Adipocyte (in vitro differentiated cells): ENCODE results near the gene ZNF521.
A peak's percentile ranks its signal among the peaks of the same experiment; 100 is the strongest.

Experiments used
- DNase-seq: peaks from one replicate; pipeline ENCODE4 v3.0.0-alpha.2; 2015; ENCODE audit warnings: low read depth
- H3K27me3 ChIP-seq: replicated peaks from 2 replicates; pipeline ENCODE4 v1.7.0; 2013; ENCODE audit warnings: mild to moderate bottlenecking, low read length, moderate library complexity; ENCODE audit not compliant: control insufficient read depth, insufficient read depth
- H3K36me3 ChIP-seq: 2 replicates; pipeline ENCODE4 v1.7.0; 2013; ENCODE audit warnings: low read length, mild to moderate bottlenecking, moderate library complexity; ENCODE audit not compliant: control insufficient read depth, insufficient read depth, severe bottlenecking
- H3K4me1 ChIP-seq: 2 replicates; pipeline ENCODE4 v1.7.0; 2013; ENCODE audit warnings: mild to moderate bottlenecking, low read length, moderate library complexity; ENCODE audit not compliant: control insufficient read depth, insufficient read depth
- H3K4me3 ChIP-seq: 2 replicates; pipeline ENCODE4 v1.7.0; 2013; ENCODE audit warnings: mild to moderate bottlenecking, low read length, moderate library complexity
- H3K9ac ChIP-seq: 2 replicates; pipeline ENCODE4 v1.7.0; 2013; ENCODE audit warnings: mild to moderate bottlenecking, low read length, moderate library complexity
- H3K9me3 ChIP-seq: 2 replicates; pipeline ENCODE4 v1.7.0; 2013; ENCODE audit warnings: mild to moderate bottlenecking, low read length, moderate library complexity; ENCODE audit not compliant: control insufficient read depth

The ZNF521 gene

GRCh38 chr18:25164211-25164847 is 187.6 kb downstream of the ZNF521 start:
- Histone ChIP-seq H3K4me3 (peak overlapping the region; percentile 84), H3K9me3 (no peaks in the 10 kb centered on the region), H3K9ac (peak overlapping the region; percentile 69), H3K36me3 (no peaks in the 10 kb centered on the region), H3K27me3 (no peaks in the 10 kb centered on the region), H3K4me1 (peaks cover 18% of the 10 kb centered on the region)
- DNase-seq: no peak

GRCh38 chr18:25153426-25153825 is 198.5 kb downstream of the ZNF521 start:
- no peak overlapping the region for H3K4me3 ChIP-seq
- no peak overlapping the region for H3K9ac ChIP-seq
- H3K27me3 ChIP-seq: no peaks in the 10 kb centered on the region
- H3K36me3 ChIP-seq: no peaks in the 10 kb centered on the region
- peaks cover 4% of the 10 kb centered on the region for H3K9me3 ChIP-seq
- no peaks in the 10 kb centered on the region for H3K4me1 ChIP-seq
- no peak for DNase-seq

- no peak overlapping the region for H3K9ac ChIP-seq
- DNase-seq: no peak
- no peaks in the 10 kb centered on the region for H3K27me3 ChIP-seq
- no peaks in the 10 kb centered on the region for H3K36me3 ChIP-seq
- H3K4me3 ChIP-seq: no peak overlapping the region
- H3K4me1 ChIP-seq: peaks cover 19% of the 10 kb centered on the region
- no peaks in the 10 kb centered on the region for H3K9me3 ChIP-seq
These were observed 204.0 kb downstream of the ZNF521 start for GRCh38 chr18:25147877-25148488.

GRCh38 chr18:25146512-25146910 is 205.5 kb downstream of the ZNF521 start:
- Histone ChIP-seq H3K4me3 (no peak overlapping the region), H3K9ac (no peak overlapping the region), H3K4me1 (peaks cover 19% of the 10 kb centered on the region), H3K9me3 (no peaks in the 10 kb centered on the region), H3K36me3 (no peaks in the 10 kb centered on the region), H3K27me3 (no peaks in the 10 kb centered on the region)
- DNase-seq: no peak

- Histone ChIP-seq H3K9ac (no peak overlapping the region), H3K4me3 (no peak overlapping the region), H3K36me3 (no peaks in the 10 kb centered on the region), H3K4me1 (peaks cover 19% of the 10 kb centered on the region), H3K9me3 (no peaks in the 10 kb centered on the region), H3K27me3 (no peaks in the 10 kb centered on the region)
- DNase-seq: no peak
These were observed 206.0 kb downstream of the ZNF521 start for GRCh38 chr18:25145731-25146511.

- peak; percentile 70 for DNase-seq
- H3K4me1 ChIP-seq: peaks cover 28% of the 10 kb centered on the region
These were observed 207.1 kb downstream of the ZNF521 start for GRCh38 chr18:25144820-25145219.

GRCh38 chr18:25141886-25142285 is 210.1 kb downstream of the ZNF521 start:
- Histone ChIP-seq H3K9me3 (no peaks in the 10 kb centered on the region), H3K4me3 (no peak overlapping the region), H3K27me3 (no peaks in the 10 kb centered on the region), H3K9ac (no peak overlapping the region), H3K4me1 (peaks cover 31% of the 10 kb centered on the region), H3K36me3 (no peaks in the 10 kb centered on the region)
- no peak for DNase-seq

More at GRCh38 chr18:25144820-25145219, 207.1 kb downstream of the ZNF521 start:
- no peaks in the 10 kb centered on the region for H3K9me3 ChIP-seq
- H3K36me3 ChIP-seq: no peaks in the 10 kb centered on the region
- no peak overlapping the region for H3K9ac ChIP-seq
- H3K27me3 ChIP-seq: no peaks in the 10 kb centered on the region
- H3K4me3 ChIP-seq: peak overlapping the region; percentile 19

GRCh38 chr18:25141399-25141798 is 210.6 kb downstream of the ZNF521 start:
- no peak for DNase-seq
- H3K36me3 ChIP-seq: no peaks in the 10 kb centered on the region
- H3K9ac ChIP-seq: no peak overlapping the region
- H3K4me1 ChIP-seq: peaks cover 36% of the 10 kb centered on the region
- no peaks in the 10 kb centered on the region for H3K9me3 ChIP-seq
- H3K27me3 ChIP-seq: no peaks in the 10 kb centered on the region
- no peak overlapping the region for H3K4me3 ChIP-seq

GRCh38 chr18:25140962-25141308 is 211.0 kb downstream of the ZNF521 start:
- no peaks in the 10 kb centered on the region for H3K36me3 ChIP-seq
- H3K4me1 ChIP-seq: peaks cover 41% of the 10 kb centered on the region
- no peak for DNase-seq
- H3K9me3 ChIP-seq: no peaks in the 10 kb centered on the region
- no peaks in the 10 kb centered on the region for H3K27me3 ChIP-seq
- no peak overlapping the region for H3K9ac ChIP-seq
- no peak overlapping the region for H3K4me3 ChIP-seq

GRCh38 chr18:25140124-25140961 is 211.6 kb downstream of the ZNF521 start:
- H3K27me3 ChIP-seq: no peaks in the 10 kb centered on the region
- H3K4me1 ChIP-seq: peaks cover 42% of the 10 kb centered on the region
- H3K4me3 ChIP-seq: no peak overlapping the region
- no peaks in the 10 kb centered on the region for H3K9me3 ChIP-seq
- H3K9ac ChIP-seq: no peak overlapping the region
- H3K36me3 ChIP-seq: no peaks in the 10 kb centered on the region
- no peak for DNase-seq

GRCh38 chr18:25137197-25137472 is 214.8 kb downstream of the ZNF521 start:
- Histone ChIP-seq H3K27me3 (no peaks in the 10 kb centered on the region), H3K9me3 (no peaks in the 10 kb centered on the region), H3K4me3 (no peak overlapping the region), H3K36me3 (no peaks in the 10 kb centered on the region), H3K4me1 (peaks cover 47% of the 10 kb centered on the region), H3K9ac (no peak overlapping the region)
- DNase-seq: no peak
